Fibroblast of lung (primary cell): ENCODE data around the gene KCTD13. TPM values are rescaled to one million over a fixed set of nuclear protein-coding genes. Genes with fewer than 3 reads are reported as not detected.
A peak's percentile ranks its signal among the peaks of the same experiment; 100 is the strongest.

Experiments
- DNase-seq, 2 donors: peaks; one replicate each; pipeline versions ENCODE4 v3.0.0 to v3.0.0-alpha.2; 2010; ENCODE audit warnings: low read depth in 2 of 2
- H2AFZ ChIP-seq: 2 replicates; pipeline ENCODE4 v1.5.1; 2012; ENCODE audit warnings: low read length, control low read depth, inconsistent platforms
- H3K27ac ChIP-seq: 2 replicates; pipeline ENCODE4 v1.5.1; 2011; ENCODE audit warnings: low read length, control low read depth; ENCODE audit not compliant: insufficient read depth
- H3K27me3 ChIP-seq: 2 replicates; pipeline ENCODE4 v1.5.1; 2011; ENCODE audit warnings: mild to moderate bottlenecking, low read length; ENCODE audit not compliant: control insufficient read depth, insufficient read depth
- H3K36me3 ChIP-seq: 2 replicates; pipeline ENCODE4 v1.5.1; 2011; ENCODE audit warnings: low read length; ENCODE audit not compliant: control insufficient read depth, insufficient read depth
- H3K4me1 ChIP-seq: 2 replicates; pipeline ENCODE4 v1.5.1; 2011; ENCODE audit warnings: low read length; ENCODE audit not compliant: control insufficient read depth, insufficient read depth; ENCODE audit errors: extremely low read depth
- H3K4me2 ChIP-seq: 2 replicates; pipeline ENCODE4 v1.5.1; 2011; ENCODE audit warnings: low read length, control low read depth; ENCODE audit not compliant: insufficient read depth; ENCODE audit errors: extremely low read depth
- H3K4me3 ChIP-seq, 4 experiments: fragments of 200-600 bp in 1 of 4; sonication (generic) in 1 of 4; replicated peaks in 1 of 4; 2 replicates each; pipeline ENCODE4 v1.5.1; 2011 to 2016; ENCODE audit warnings: low read length in 4 of 4, low read depth in 3 of 4, mild to moderate bottlenecking in 3 of 4, control low read depth in 2 of 4, inconsistent platforms in 1 of 4, mixed read lengths in 1 of 4; ENCODE audit not compliant: insufficient read depth in 1 of 4; ENCODE audit errors: control extremely low read depth in 1 of 4
- H3K79me2 ChIP-seq: 2 replicates; pipeline ENCODE4 v1.5.1; 2012; ENCODE audit warnings: mild to moderate bottlenecking, low read length, inconsistent platforms; ENCODE audit not compliant: control insufficient read depth, insufficient read depth
- H3K9ac ChIP-seq: 2 replicates; pipeline ENCODE4 v1.5.1; 2011; ENCODE audit warnings: mild to moderate bottlenecking, low read length, control low read depth; ENCODE audit not compliant: insufficient read depth
- H3K9me3 ChIP-seq: 2 replicates; pipeline ENCODE4 v1.5.1; 2012; ENCODE audit warnings: low read depth, low read length; ENCODE audit not compliant: control insufficient read depth, insufficient read depth
- H4K20me1 ChIP-seq: 2 replicates; pipeline ENCODE4 v1.5.1; 2011; ENCODE audit warnings: low read length; ENCODE audit not compliant: control insufficient read depth, insufficient read depth; ENCODE audit errors: extremely low read depth
- CTCF ChIP-seq, 2 donors: IDR thresholded peaks in 1 of 2; conservative IDR thresholded peaks in 1 of 2; 1 replicate in 1 of 2; 2 replicates in 1 of 2; pipeline ENCODE4 v1.5.1; 2011 to 2012; ENCODE audit warnings: low read length in 2 of 2, control low read depth in 1 of 2, inconsistent platforms in 1 of 2, low read depth in 1 of 2, mild to moderate bottlenecking in 1 of 2
- EZH2 ChIP-seq: IDR thresholded peaks from 2 replicates; pipeline ENCODE4 v1.5.1; 2012; ENCODE audit warnings: low read length, control low read depth, mild to moderate bottlenecking; ENCODE audit errors: missing control alignments
- polyA plus RNA-seq, 2 donors: library from polyadenylated mRNA; depleted of rRNA in 1 of 2; stranded (reverse) in 1 of 2; unstranded in 1 of 2; fragments of >200 nt; gene quantifications; 2 replicates each; pipeline ENCODE4 v1.2.1, GENCODE V29; 2011 to 2012; ENCODE audit warnings: missing spikeins in 1 of 2
- total RNA-seq: library from RNA; depleted of rRNA; stranded (reverse); fragments of >200 nt; gene quantifications from 2 replicates; pipeline ENCODE4 v1.2.1, GENCODE V29; 2014

Gene KCTD13
- total and polyA plus RNA-seq, 2 donors (not counting 1 experiment from before 2014, with no cell fraction given) = 5.9 to 6.3 TPM

- no peaks in the 10 kb centered on the region for H3K9me3 ChIP-seq
- H4K20me1 ChIP-seq = no peaks in the 10 kb centered on the region
- peak overlapping the region; percentile 59 to 90 (median 78) for H3K4me3 ChIP-seq
- TF ChIP-seq CTCF (conservative IDR thresholded peaks at IDR 0.05 in 1 of 2, IDR thresholded peaks at IDR 0.05 in 1 of 2; ENCODE audit: low read depth in 1 of 2, low read length in 2 of 2) (no peak), EZH2 (no peak)
- peak overlapping the region; percentile 99 for H3K4me2 ChIP-seq
- H2AFZ ChIP-seq = peak overlapping the region; percentile 97
- H3K27ac ChIP-seq = peak overlapping the region; percentile 90
- peak; percentile 39 to 49 for DNase-seq
- peaks cover 11% of the 10 kb centered on the region for H3K79me2 ChIP-seq
- no peaks in the 10 kb centered on the region for H3K27me3 ChIP-seq
- peak overlapping the region; percentile 90 for H3K9ac ChIP-seq
- H3K4me1 ChIP-seq = peaks cover 14% of the 10 kb centered on the region
- H3K36me3 ChIP-seq = no peaks in the 10 kb centered on the region
Observed at GRCh38 chr16:29926711-29927052, 656 bp upstream of the KCTD13 start.

GRCh38 chr16:29925105-29925756 is 795 bp downstream of the KCTD13 start:
- Histone ChIP-seq H3K27me3 (no peaks in the 10 kb centered on the region), H3K9ac (peak overlapping the region; percentile 90), H3K36me3 (no peaks in the 10 kb centered on the region), H4K20me1 (no peaks in the 10 kb centered on the region), H3K4me1 (peaks cover 14% of the 10 kb centered on the region), H3K4me2 (peak overlapping the region; percentile 82), H3K27ac (peak overlapping the region; percentile 90), H3K79me2 (peaks cover 11% of the 10 kb centered on the region), H2AFZ (peak overlapping the region; percentile 75), H3K9me3 (no peaks in the 10 kb centered on the region), H3K4me3 (peak overlapping the region; percentile 59 to 90 (median 84))
- DNase-seq = peak in 1 of 2 donors; percentile 10
- TF ChIP-seq CTCF (conservative IDR thresholded peaks at IDR 0.05 in 1 of 2, IDR thresholded peaks at IDR 0.05 in 1 of 2; ENCODE audit: low read depth in 1 of 2, low read length in 2 of 2) (no peak), EZH2 (no peak)

GRCh38 chr16:29922986-29923501 is 3.0 kb downstream of the KCTD13 start:
- no peak for DNase-seq
- no peaks in the 10 kb centered on the region for H4K20me1 ChIP-seq
- H3K27me3 ChIP-seq = no peaks in the 10 kb centered on the region
- TF ChIP-seq CTCF (conservative IDR thresholded peaks at IDR 0.05 in 1 of 2, IDR thresholded peaks at IDR 0.05 in 1 of 2; ENCODE audit: low read depth in 1 of 2, low read length in 2 of 2) (no peak), EZH2 (no peak)
- H3K4me1 ChIP-seq = peaks cover 14% of the 10 kb centered on the region
- H3K27ac ChIP-seq = no peak overlapping the region
- no peak overlapping the region for H3K4me3 ChIP-seq
- peaks cover 3% of the 10 kb centered on the region for H3K36me3 ChIP-seq
- peaks cover 11% of the 10 kb centered on the region for H3K79me2 ChIP-seq
- no peak overlapping the region for H3K4me2 ChIP-seq
- H3K9ac ChIP-seq = no peak overlapping the region
- no peaks in the 10 kb centered on the region for H3K9me3 ChIP-seq
- no peak overlapping the region for H2AFZ ChIP-seq
